Large intestine (tissue), 3 donors: ENCODE results near the gene EXO1. TPM values are rescaled to one million over a fixed set of nuclear protein-coding genes. Genes with fewer than 3 reads are reported as not detected.
"Not testable (repeated sequence)": the region's sequence is repeated elsewhere in the genome, so short reads cannot be mapped to it uniquely, and the experiment has no call there.

Experiments
- DNase-seq, 2 donors: peaks; one replicate each; pipeline versions ENCODE4 v3.0.0 to v3.0.0-alpha.2; 2013
- H3K27ac ChIP-seq: one replicate; pipeline ENCODE4 v1.5.1; 2013; ENCODE audit warnings: low read length
- H3K27me3 ChIP-seq: 2 replicates; pipeline ENCODE4 v1.6.1; 2013; ENCODE audit warnings: low read length; ENCODE audit not compliant: control insufficient read depth, insufficient read depth
- H3K36me3 ChIP-seq: 2 replicates; pipeline ENCODE4 v1.6.1; 2013; ENCODE audit warnings: low read length; ENCODE audit not compliant: control insufficient read depth, insufficient read depth
- H3K4me1 ChIP-seq: one replicate; pipeline ENCODE4 v1.6.1; 2013; ENCODE audit warnings: low read length; ENCODE audit not compliant: control insufficient read depth, insufficient read depth
- H3K4me3 ChIP-seq: one replicate; pipeline ENCODE4 v1.5.1; 2013; ENCODE audit warnings: low read length
- H3K9me3 ChIP-seq: one replicate; pipeline ENCODE4 v1.6.1; 2013; ENCODE audit warnings: mild to moderate bottlenecking, low read depth, low read length, moderate library complexity; ENCODE audit not compliant: control insufficient read depth
- WGBS: methylation state at CpG from one replicate; pipeline ENCODE4 v1.1.5; 2013; ENCODE audit warnings: low lambda C conversion rate; ENCODE audit not compliant: insufficient coverage; 5-methylcytosine and 5-hydroxymethylcytosine counted together
- polyA plus RNA-seq: library from polyadenylated mRNA; unstranded; fragments of 120-200 nt; gene quantifications from one replicate; pipeline ENCODE4 v1.2.1, GENCODE V29; 2013

EXO1 gene
- polyA plus RNA-seq, 1 donor = 5.3 TPM

- Histone ChIP-seq H3K4me3 (no peak overlapping the region), H3K4me1 (no peaks in the 10 kb centered on the region), H3K27ac (no peak overlapping the region), H3K36me3 (no peaks in the 10 kb centered on the region), H3K9me3 (no peaks in the 10 kb centered on the region), H3K27me3 (no peaks in the 10 kb centered on the region)
- no peak for DNase-seq
- WGBS = no CpG with 5 or more reads among the region's 3 CpGs
These were observed 29.9 kb upstream of the EXO1 start for GRCh38 chr1:241817956-241818612.

GRCh38 chr1:241819340-241819866, 28.6 kb upstream of the EXO1 start:
- DNase-seq = no peak

GRCh38 chr1:241821363-241821762, 26.6 kb upstream of the EXO1 start:
- H3K4me1 ChIP-seq = no peaks in the 10 kb centered on the region
- no peak overlapping the region for H3K27ac ChIP-seq
- no peak overlapping the region for H3K4me3 ChIP-seq
- 87% methylated on average over 4 of the region's 4 CpGs for WGBS
- H3K36me3 ChIP-seq = no peaks in the 10 kb centered on the region
- DNase-seq = no peak
- H3K9me3 ChIP-seq = no peaks in the 10 kb centered on the region
- no peaks in the 10 kb centered on the region for H3K27me3 ChIP-seq

More at GRCh38 chr1:241819340-241819866, 28.6 kb upstream of the EXO1 start:
- Histone ChIP-seq H3K4me3 (no peak overlapping the region), H3K36me3 (no peaks in the 10 kb centered on the region), H3K4me1 (no peaks in the 10 kb centered on the region), H3K9me3 (no peaks in the 10 kb centered on the region), H3K27me3 (no peaks in the 10 kb centered on the region), H3K27ac (no peak overlapping the region)
- WGBS = no CpG with 5 or more reads among the region's 4 CpGs

- no peaks in the 10 kb centered on the region for H3K9me3 ChIP-seq
- H3K27me3 ChIP-seq = no peaks in the 10 kb centered on the region
- no peak overlapping the region for H3K4me3 ChIP-seq
- no peak overlapping the region for H3K27ac ChIP-seq
- no peaks in the 10 kb centered on the region for H3K36me3 ChIP-seq
- DNase-seq = no peak
- no peaks in the 10 kb centered on the region for H3K4me1 ChIP-seq
These were observed 25.2 kb upstream of the EXO1 start for GRCh38 chr1:241822846-241823245.

GRCh38 chr1:241823925-241824324, 24.1 kb upstream of the EXO1 start:
- WGBS = no CpG with 5 or more reads among the region's 1 CpG
- H3K36me3 ChIP-seq = no peaks in the 10 kb centered on the region
- no peak overlapping the region for H3K27ac ChIP-seq
- no peak overlapping the region for H3K4me3 ChIP-seq
- H3K9me3 ChIP-seq = no peaks in the 10 kb centered on the region
- H3K4me1 ChIP-seq = no peaks in the 10 kb centered on the region
- DNase-seq = no peak
- no peaks in the 10 kb centered on the region for H3K27me3 ChIP-seq

GRCh38 chr1:241825581-241825980, 22.4 kb upstream of the EXO1 start:
- no peak for DNase-seq
- Histone ChIP-seq H3K27me3 (no peaks in the 10 kb centered on the region), H3K4me1 (no peaks in the 10 kb centered on the region), H3K4me3 (no peak overlapping the region), H3K9me3 (no peaks in the 10 kb centered on the region), H3K36me3 (no peaks in the 10 kb centered on the region), H3K27ac (no peak overlapping the region)

- not testable (repeated sequence) for H3K4me3 ChIP-seq, H3K36me3 ChIP-seq, H3K9me3 ChIP-seq, H3K27ac ChIP-seq, H3K4me1 ChIP-seq, DNase-seq, H3K27me3 ChIP-seq
- no CpG with 5 or more reads among the region's 9 CpGs for WGBS
These were observed 21.4 kb upstream of the EXO1 start for GRCh38 chr1:241826613-241827012.

GRCh38 chr1:241827264-241827663, 20.7 kb upstream of the EXO1 start:
- WGBS = no CpG with 5 or more reads among the region's 2 CpGs
- H3K4me1 ChIP-seq = no peaks in the 10 kb centered on the region
- H3K36me3 ChIP-seq = no peaks in the 10 kb centered on the region
- no peaks in the 10 kb centered on the region for H3K27me3 ChIP-seq
- H3K9me3 ChIP-seq = no peaks in the 10 kb centered on the region
- no peak overlapping the region for H3K4me3 ChIP-seq
- DNase-seq = no peak
- H3K27ac ChIP-seq = no peak overlapping the region

GRCh38 chr1:241828463-241829021, 19.5 kb upstream of the EXO1 start:
- Histone ChIP-seq H3K36me3 (no peaks in the 10 kb centered on the region), H3K9me3 (no peaks in the 10 kb centered on the region), H3K4me3 (no peak overlapping the region), H3K27me3 (no peaks in the 10 kb centered on the region), H3K27ac (no peak overlapping the region), H3K4me1 (no peaks in the 10 kb centered on the region)
- no peak for DNase-seq
- WGBS = 100% methylated on average over 2 of the region's 3 CpGs

GRCh38 chr1:241829468-241829867, 18.5 kb upstream of the EXO1 start:
- Histone ChIP-seq H3K27me3 (no peaks in the 10 kb centered on the region), H3K4me3 (no peak overlapping the region), H3K9me3 (no peaks in the 10 kb centered on the region), H3K4me1 (no peaks in the 10 kb centered on the region), H3K27ac (no peak overlapping the region), H3K36me3 (no peaks in the 10 kb centered on the region)
- DNase-seq = no peak

GRCh38 chr1:241834733-241835377, 13.1 kb upstream of the EXO1 start:
- no peak for DNase-seq
- H3K4me3 ChIP-seq = no peak overlapping the region
- no peaks in the 10 kb centered on the region for H3K36me3 ChIP-seq
- no peak overlapping the region for H3K27ac ChIP-seq
- peaks cover 4% of the 10 kb centered on the region for H3K27me3 ChIP-seq
- H3K4me1 ChIP-seq = no peaks in the 10 kb centered on the region
- no peaks in the 10 kb centered on the region for H3K9me3 ChIP-seq
- 0% methylated on average over 1 of the region's 1 CpG for WGBS
